Esophagus squamous epithelium (tissue), 5 donors: Measurements from ENCODE around the gene PIGR. TPM values are rescaled to one million over a fixed set of nuclear protein-coding genes. Genes with fewer than 3 reads are reported as not detected.

ENCODE experiments used
- DNase-seq: peaks from one replicate; lab custom pipeline; 2025; lab: John Stamatoyannopoulos, UW
- H3K27ac ChIP-seq, 4 donors: fragments of 200-600 bp; sonication (generic); one replicate each; pipeline ENCODE4 v1.5.1; 2016 to 2019; ENCODE audit warnings: mild to moderate bottlenecking in 1 of 4
- H3K27me3 ChIP-seq, 4 donors: fragments of 200-600 bp; sonication (generic); 1 replicate in 3 of 4; 2 replicates in 1 of 4; pipeline versions ENCODE4 v1.5.1 to v1.6.0; 2017 to 2021; ENCODE audit warnings: antibody characterized with exemption in 1 of 4
- H3K36me3 ChIP-seq, 3 donors: fragments of 200-600 bp; sonication (generic); one replicate each; pipeline ENCODE4 v1.5.1; 2016 to 2019
- H3K4me1 ChIP-seq, 3 donors: fragments of 200-600 bp; sonication (generic); one replicate each; pipeline ENCODE4 v1.5.1; 2017 to 2019
- H3K4me3 ChIP-seq, 4 donors: fragments of 200-600 bp; sonication (generic); 1 replicate in 3 of 4; 2 replicates in 1 of 4; pipeline ENCODE4 v1.5.1; 2016 to 2019; ENCODE audit warnings: mild to moderate bottlenecking in 2 of 4, moderate library complexity in 1 of 4
- H3K9me3 ChIP-seq, 3 donors: fragments of 200-600 bp; sonication (generic); one replicate each; pipeline ENCODE4 v1.5.1; 2016 to 2019
- CTCF ChIP-seq, 6 experiments: fragments of 450-650 bp in 4 of 6; fragments of 200-600 bp in 2 of 6; sonication (generic) in 2 of 6; IDR thresholded peaks; one replicate each; pipeline ENCODE4 v1.5.1; 2016 to 2019; ENCODE audit warnings: antibody characterized with exemption in 6 of 6, mild to moderate bottlenecking in 4 of 6, moderate library complexity in 4 of 6
- POLR2A ChIP-seq, 4 donors: fragments of 450-650 bp; IDR thresholded peaks; one replicate each; pipeline ENCODE4 v1.6.1; 2017; ENCODE audit warnings: antibody characterized with exemption in 4 of 4, mild to moderate bottlenecking in 4 of 4, moderate library complexity in 3 of 4
- WGBS, 2 donors: methylation state at CpG; one replicate each; pipeline ENCODE4 v1.1.5; 2018; 5-methylcytosine and 5-hydroxymethylcytosine counted together
- intact Hi-C: fragments of 100-400 bp; cut with DNase I; formaldehyde crosslinking; loops from one replicate; pipeline ENCODE4 v1.15.0; 2022
- total RNA-seq, 4 donors: library from RNA; depleted of rRNA; stranded (reverse); fragments of >200 nt; gene quantifications; one replicate each; pipeline ENCODE4 v1.1.0, GENCODE V29; 2016
- donor health status: DM: yes; HTN: yes; CAD: no.

Gene PIGR
- total RNA-seq, 4 donors from 2014 or later, result 0.99 to 144 (median 1.1) TPM; not detected in 1

DNA sequence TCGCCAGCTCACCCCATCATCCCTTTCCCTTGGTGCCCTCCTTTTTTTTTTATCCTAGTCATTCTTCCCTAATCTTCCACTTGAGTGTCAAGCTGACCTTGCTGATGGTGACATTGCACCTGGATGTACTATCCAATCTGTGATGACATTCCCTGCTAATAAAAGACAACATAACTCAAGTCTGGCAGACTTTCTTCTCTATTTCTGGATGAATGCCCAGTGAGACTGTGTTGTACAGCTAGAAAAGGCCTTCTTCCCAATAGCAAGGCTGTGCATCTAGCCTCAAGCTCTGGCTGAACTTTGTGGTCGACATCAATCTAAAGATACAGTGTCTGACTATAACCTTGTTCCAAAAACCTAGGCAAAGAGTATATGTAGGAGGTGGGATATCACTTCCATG lies 42.6 kb downstream of the PIGR start:
- Histone ChIP-seq H3K9me3 (no peaks in the 10 kb centered on the region), H3K4me1 (peaks cover 0 to 3% (median 0%) of the 10 kb centered on the region in 3 donors), H3K4me3 (no peak overlapping the region), H3K27me3 (peaks cover 0 to 29% (median 0%) of the 10 kb centered on the region in 4 donors), H3K27ac (no peak overlapping the region), H3K36me3 (no peaks in the 10 kb centered on the region)
- TF ChIP-seq POLR2A (IDR thresholded peaks at IDR 0.05) (no peak), CTCF (IDR thresholded peaks at IDR 0.05) (no peak)
- intact Hi-C loops, result no loop called here
- WGBS, 2 donors, result 56 to 59% methylated on average over 2 of the region's 2 CpGs
- DNase-seq, result no peak

GRCh38 chr1:206902702-206903101 lies 43.6 kb downstream of the PIGR start:
- no peaks in the 10 kb centered on the region for H3K36me3 ChIP-seq
- no peak overlapping the region for H3K27ac ChIP-seq
- 67 to 89% methylated on average over 1 of the region's 1 CpG for WGBS, 2 donors
- intact Hi-C loops, result no loop called here
- peaks cover 0 to 21% (median 0%) of the 10 kb centered on the region in 4 donors for H3K27me3 ChIP-seq
- H3K4me3 ChIP-seq, result no peak overlapping the region
- TF ChIP-seq CTCF (IDR thresholded peaks at IDR 0.05) (no peak), POLR2A (IDR thresholded peaks at IDR 0.05) (no peak)
- H3K9me3 ChIP-seq, result no peaks in the 10 kb centered on the region
- no peaks in the 10 kb centered on the region for H3K4me1 ChIP-seq
- no peak for DNase-seq

DNA sequence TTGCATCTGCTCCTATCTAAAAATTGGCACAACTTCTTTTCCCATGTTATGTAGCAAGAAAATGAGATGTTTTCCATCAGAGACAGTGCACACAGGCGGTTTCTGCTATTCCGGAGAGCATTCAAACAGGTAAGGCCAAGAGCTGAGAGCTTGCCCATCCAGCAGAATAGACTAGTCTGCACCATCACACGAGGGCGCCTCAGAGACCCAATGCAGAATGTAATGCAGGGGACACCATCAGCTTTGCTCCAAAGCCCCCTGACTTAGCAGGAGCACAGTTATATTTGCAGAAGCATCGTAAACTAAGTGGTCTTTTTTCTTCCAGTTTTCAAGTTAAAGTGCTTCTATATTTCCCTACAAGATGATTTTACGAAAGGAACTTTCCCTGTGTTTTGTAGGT lies 44.3 kb downstream of the PIGR start:
- peaks cover 0 to 2% (median 0%) of the 10 kb centered on the region in 3 donors for H3K4me1 ChIP-seq
- no peak for TF ChIP-seq CTCF (IDR thresholded peaks at IDR 0.05)
- no peak for TF ChIP-seq POLR2A (IDR thresholded peaks at IDR 0.05)
- no peaks in the 10 kb centered on the region for H3K9me3 ChIP-seq
- no peak overlapping the region for H3K27ac ChIP-seq
- DNase-seq, result no peak
- H3K27me3 ChIP-seq, result peaks cover 0 to 21% (median 0%) of the 10 kb centered on the region in 4 donors
- intact Hi-C loops, result no loop called here
- H3K36me3 ChIP-seq, result no peaks in the 10 kb centered on the region
- 83 to 86% methylated on average over 6 of the region's 6 CpGs for WGBS, 2 donors
- no peak overlapping the region for H3K4me3 ChIP-seq

DNA sequence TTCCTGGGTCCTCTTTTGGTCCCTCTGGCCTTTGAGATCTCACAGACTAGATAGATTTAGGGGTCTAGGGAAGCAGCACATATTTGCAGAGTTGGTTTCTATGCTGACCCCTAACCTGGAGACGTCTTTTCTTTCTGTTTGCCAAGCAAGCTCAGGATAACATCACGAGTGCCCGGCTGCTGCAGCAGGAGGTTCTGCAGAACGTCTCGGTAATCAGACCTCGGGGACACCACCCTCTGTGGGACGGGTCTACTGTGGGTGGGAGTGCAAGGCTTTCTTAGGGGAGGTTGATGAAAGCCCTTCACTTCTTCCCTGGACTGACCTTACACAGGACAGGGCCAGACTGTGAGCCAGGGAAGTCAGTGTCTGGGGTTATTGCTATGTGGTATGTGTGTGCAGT lies 46.1 kb downstream of the PIGR start:
- no peaks in the 10 kb centered on the region for H3K36me3 ChIP-seq
- H3K9me3 ChIP-seq, result no peaks in the 10 kb centered on the region
- intact Hi-C loops, result no loop called here
- no peak overlapping the region for H3K4me3 ChIP-seq
- H3K4me1 ChIP-seq, result peaks cover 5 to 15% (median 10%) of the 10 kb centered on the region in 3 donors
- WGBS, 2 donors, result 80 to 96% methylated on average over 1 to 4 of the region's 7 CpGs
- no peak for DNase-seq
- TF ChIP-seq CTCF (IDR thresholded peaks at IDR 0.05) (no peak), POLR2A (IDR thresholded peaks at IDR 0.05) (no peak)
- H3K27ac ChIP-seq, result no peak overlapping the region
- H3K27me3 ChIP-seq, result peaks cover 0 to 21% (median 0%) of the 10 kb centered on the region in 4 donors

- Histone ChIP-seq H3K27me3 (peaks cover 0 to 21% (median 0%) of the 10 kb centered on the region in 4 donors), H3K4me1 (peaks cover 5 to 15% (median 10%) of the 10 kb centered on the region in 3 donors), H3K36me3 (no peaks in the 10 kb centered on the region), H3K4me3 (no peak overlapping the region), H3K27ac (no peak overlapping the region), H3K9me3 (no peaks in the 10 kb centered on the region)
- intact Hi-C loops, result no loop called here
- WGBS, 2 donors, result 65 to 71% methylated on average over 5 of the region's 5 CpGs
- no peak for DNase-seq
- TF ChIP-seq CTCF (IDR thresholded peaks at IDR 0.05) (no peak), POLR2A (IDR thresholded peaks at IDR 0.05) (no peak)
Observed at GRCh38 chr1:206899717-206900116, 46.5 kb downstream of the PIGR start.
